WTC11 (cell line): ENCODE measurements around the gene IFIT1.

ENCODE experiments used
- CREB1 ChIP-seq: sonication (generic); formaldehyde crosslinking; IDR thresholded peaks from 2 replicates; pipeline ENCODE4 v1.8.0; 2023; ENCODE audit warnings: mild to moderate bottlenecking, missing genetic modification reagents
- GABPB1 ChIP-seq: sonication (generic); formaldehyde crosslinking; IDR thresholded peaks from 2 replicates; pipeline ENCODE4 v1.8.1; 2023; ENCODE audit warnings: mild to moderate bottlenecking, missing genetic modification reagents
- KAT7 ChIP-seq: sonication (generic); formaldehyde crosslinking; IDR thresholded peaks from 2 replicates; pipeline ENCODE4 v1.8.1; 2023; ENCODE audit warnings: missing genetic modification reagents, mild to moderate bottlenecking, borderline replicate concordance
- SP1 ChIP-seq: sonication (generic); formaldehyde crosslinking; conservative IDR thresholded peaks from 2 replicates; pipeline ENCODE4 v1.8.1; 2022; ENCODE audit warnings: missing genetic modification reagents
- ZBTB21 ChIP-seq: sonication (generic); formaldehyde crosslinking; IDR thresholded peaks from 2 replicates; pipeline ENCODE4 v1.8.1; 2023; ENCODE audit warnings: mild to moderate bottlenecking, missing genetic modification reagents, borderline replicate concordance
- ZNF121 ChIP-seq: sonication (generic); formaldehyde crosslinking; IDR thresholded peaks from 2 replicates; pipeline ENCODE4 v1.8.0; 2023; ENCODE audit warnings: missing genetic modification reagents
- ZNF423 ChIP-seq: fragments of 250-450 bp; sonication (Bioruptor Pico); IDR thresholded peaks from 2 replicates; pipeline ENCODE4 v2.1.2; 2022; ENCODE audit warnings: mild to moderate bottlenecking, moderate library complexity
- TF ChIP-seq, protein P1 (sequence below): fragments of 200-600 bp; IDR thresholded peaks from 2 replicates; pipeline ENCODE4 v1.8.0; 2022; ENCODE audit warnings: antibody characterized with exemption
- TF ChIP-seq, protein P2 (sequence below): sonication (generic); formaldehyde crosslinking; conservative IDR thresholded peaks from 2 replicates; pipeline ENCODE4 v1.8.1; 2022; ENCODE audit warnings: mild to moderate bottlenecking, missing genetic modification reagents
- TF ChIP-seq, protein P3 (sequence below): sonication (generic); formaldehyde crosslinking; IDR thresholded peaks from 2 replicates; pipeline ENCODE4 v1.8.1; 2023; ENCODE audit warnings: mild to moderate bottlenecking, missing genetic modification reagents, borderline replicate concordance

DNA sequence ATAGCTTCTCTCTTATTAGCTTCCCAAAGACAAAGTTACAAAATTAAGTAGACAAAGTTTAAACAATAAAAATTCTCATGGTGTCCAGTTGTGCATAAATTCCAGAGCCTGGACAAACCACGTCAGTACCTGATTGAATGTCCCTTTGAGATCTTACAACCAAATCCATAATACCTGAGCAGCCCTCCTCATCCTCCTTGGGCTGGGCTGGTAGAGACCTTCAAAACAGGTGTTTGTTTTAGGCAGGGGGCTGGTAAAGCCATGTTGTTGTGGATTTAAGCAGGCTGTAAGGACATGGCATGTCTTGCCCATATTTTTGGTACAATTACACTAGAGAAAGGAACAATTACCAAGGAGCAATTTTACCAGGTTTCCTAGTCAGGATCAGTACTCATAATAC, 24.0 kb downstream of the IFIT1 start:
- TF ChIP-seq ZNF423 (CRISPR knock-in tag) (no peak), KAT7 (no peak), ZNF121 (CRISPR knock-in tag) (no peak), SP1 (CRISPR knock-in tag) (no peak), GABPB1 (CRISPR knock-in tag) (no peak), CREB1 (CRISPR knock-in tag) (no peak), ZBTB21 (no peak)
- TF ChIP-seq, protein P1, sequence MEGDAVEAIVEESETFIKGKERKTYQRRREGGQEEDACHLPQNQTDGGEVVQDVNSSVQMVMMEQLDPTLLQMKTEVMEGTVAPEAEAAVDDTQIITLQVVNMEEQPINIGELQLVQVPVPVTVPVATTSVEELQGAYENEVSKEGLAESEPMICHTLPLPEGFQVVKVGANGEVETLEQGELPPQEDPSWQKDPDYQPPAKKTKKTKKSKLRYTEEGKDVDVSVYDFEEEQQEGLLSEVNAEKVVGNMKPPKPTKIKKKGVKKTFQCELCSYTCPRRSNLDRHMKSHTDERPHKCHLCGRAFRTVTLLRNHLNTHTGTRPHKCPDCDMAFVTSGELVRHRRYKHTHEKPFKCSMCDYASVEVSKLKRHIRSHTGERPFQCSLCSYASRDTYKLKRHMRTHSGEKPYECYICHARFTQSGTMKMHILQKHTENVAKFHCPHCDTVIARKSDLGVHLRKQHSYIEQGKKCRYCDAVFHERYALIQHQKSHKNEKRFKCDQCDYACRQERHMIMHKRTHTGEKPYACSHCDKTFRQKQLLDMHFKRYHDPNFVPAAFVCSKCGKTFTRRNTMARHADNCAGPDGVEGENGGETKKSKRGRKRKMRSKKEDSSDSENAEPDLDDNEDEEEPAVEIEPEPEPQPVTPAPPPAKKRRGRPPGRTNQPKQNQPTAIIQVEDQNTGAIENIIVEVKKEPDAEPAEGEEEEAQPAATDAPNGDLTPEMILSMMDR, result no peak
- TF ChIP-seq, protein P2, sequence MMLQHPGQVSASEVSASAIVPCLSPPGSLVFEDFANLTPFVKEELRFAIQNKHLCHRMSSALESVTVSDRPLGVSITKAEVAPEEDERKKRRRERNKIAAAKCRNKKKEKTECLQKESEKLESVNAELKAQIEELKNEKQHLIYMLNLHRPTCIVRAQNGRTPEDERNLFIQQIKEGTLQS (CRISPR knock-in tag), result no peak
- TF ChIP-seq, protein P3, sequence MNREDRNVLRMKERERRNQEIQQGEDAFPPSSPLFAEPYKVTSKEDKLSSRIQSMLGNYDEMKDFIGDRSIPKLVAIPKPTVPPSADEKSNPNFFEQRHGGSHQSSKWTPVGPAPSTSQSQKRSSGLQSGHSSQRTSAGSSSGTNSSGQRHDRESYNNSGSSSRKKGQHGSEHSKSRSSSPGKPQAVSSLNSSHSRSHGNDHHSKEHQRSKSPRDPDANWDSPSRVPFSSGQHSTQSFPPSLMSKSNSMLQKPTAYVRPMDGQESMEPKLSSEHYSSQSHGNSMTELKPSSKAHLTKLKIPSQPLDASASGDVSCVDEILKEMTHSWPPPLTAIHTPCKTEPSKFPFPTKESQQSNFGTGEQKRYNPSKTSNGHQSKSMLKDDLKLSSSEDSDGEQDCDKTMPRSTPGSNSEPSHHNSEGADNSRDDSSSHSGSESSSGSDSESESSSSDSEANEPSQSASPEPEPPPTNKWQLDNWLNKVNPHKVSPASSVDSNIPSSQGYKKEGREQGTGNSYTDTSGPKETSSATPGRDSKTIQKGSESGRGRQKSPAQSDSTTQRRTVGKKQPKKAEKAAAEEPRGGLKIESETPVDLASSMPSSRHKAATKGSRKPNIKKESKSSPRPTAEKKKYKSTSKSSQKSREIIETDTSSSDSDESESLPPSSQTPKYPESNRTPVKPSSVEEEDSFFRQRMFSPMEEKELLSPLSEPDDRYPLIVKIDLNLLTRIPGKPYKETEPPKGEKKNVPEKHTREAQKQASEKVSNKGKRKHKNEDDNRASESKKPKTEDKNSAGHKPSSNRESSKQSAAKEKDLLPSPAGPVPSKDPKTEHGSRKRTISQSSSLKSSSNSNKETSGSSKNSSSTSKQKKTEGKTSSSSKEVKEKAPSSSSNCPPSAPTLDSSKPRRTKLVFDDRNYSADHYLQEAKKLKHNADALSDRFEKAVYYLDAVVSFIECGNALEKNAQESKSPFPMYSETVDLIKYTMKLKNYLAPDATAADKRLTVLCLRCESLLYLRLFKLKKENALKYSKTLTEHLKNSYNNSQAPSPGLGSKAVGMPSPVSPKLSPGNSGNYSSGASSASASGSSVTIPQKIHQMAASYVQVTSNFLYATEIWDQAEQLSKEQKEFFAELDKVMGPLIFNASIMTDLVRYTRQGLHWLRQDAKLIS (CRISPR knock-in tag), result no peak
